Type B pancreatic cell (in vitro differentiated cells): ENCODE data around the gene ADIRF. TPM values are rescaled to one million over a fixed set of nuclear protein-coding genes. Genes with fewer than 3 reads are reported as not detected.

Experiments
- DNase-seq: peaks from one replicate; pipeline ENCODE4 v3.0.0; 2021; ENCODE audit warnings: mixed read lengths; ENCODE audit not compliant: unreplicated experiment; ENCODE audit errors: extremely low spot score
- H3K27ac Mint-ChIP-seq: 2 replicates; pipeline ENCODE4 v1.8.0; 2021; ENCODE audit warnings: mild to moderate bottlenecking, mixed read lengths
- H3K27me3 Mint-ChIP-seq: 2 replicates; pipeline ENCODE4 v1.8.0; 2021; ENCODE audit warnings: mixed read lengths
- H3K36me3 Mint-ChIP-seq: 2 replicates; pipeline ENCODE4 v1.8.0; 2021; ENCODE audit warnings: mixed read lengths
- H3K4me1 Mint-ChIP-seq: one replicate; pipeline ENCODE4 v1.8.0; 2021; ENCODE audit warnings: mixed read lengths; ENCODE audit not compliant: unreplicated experiment
- H3K4me3 Mint-ChIP-seq: 2 replicates; pipeline ENCODE4 v1.8.0; 2021; ENCODE audit warnings: mild to moderate bottlenecking, mixed read lengths
- H3K9me3 Mint-ChIP-seq: 2 replicates; pipeline ENCODE4 v1.8.0; 2021; ENCODE audit warnings: mixed read lengths
- total RNA-seq: library from RNA; stranded (reverse); gene quantifications from 2 replicates; pipeline ENCODE4 v1.2.1, GENCODE V29; 2021; ENCODE audit warnings: low replicate concordance
- TF ChIP-seq, protein P1 (sequence below): fragments of 200-600 bp; sonication (generic); conservative IDR thresholded peaks from 2 replicates; pipeline ENCODE4 v1.5.0; 2021; ENCODE audit warnings: antibody characterized with exemption, mild to moderate bottlenecking

Gene ADIRF
- total RNA-seq, 1 donor from 2014 or later: not detected

DNA sequence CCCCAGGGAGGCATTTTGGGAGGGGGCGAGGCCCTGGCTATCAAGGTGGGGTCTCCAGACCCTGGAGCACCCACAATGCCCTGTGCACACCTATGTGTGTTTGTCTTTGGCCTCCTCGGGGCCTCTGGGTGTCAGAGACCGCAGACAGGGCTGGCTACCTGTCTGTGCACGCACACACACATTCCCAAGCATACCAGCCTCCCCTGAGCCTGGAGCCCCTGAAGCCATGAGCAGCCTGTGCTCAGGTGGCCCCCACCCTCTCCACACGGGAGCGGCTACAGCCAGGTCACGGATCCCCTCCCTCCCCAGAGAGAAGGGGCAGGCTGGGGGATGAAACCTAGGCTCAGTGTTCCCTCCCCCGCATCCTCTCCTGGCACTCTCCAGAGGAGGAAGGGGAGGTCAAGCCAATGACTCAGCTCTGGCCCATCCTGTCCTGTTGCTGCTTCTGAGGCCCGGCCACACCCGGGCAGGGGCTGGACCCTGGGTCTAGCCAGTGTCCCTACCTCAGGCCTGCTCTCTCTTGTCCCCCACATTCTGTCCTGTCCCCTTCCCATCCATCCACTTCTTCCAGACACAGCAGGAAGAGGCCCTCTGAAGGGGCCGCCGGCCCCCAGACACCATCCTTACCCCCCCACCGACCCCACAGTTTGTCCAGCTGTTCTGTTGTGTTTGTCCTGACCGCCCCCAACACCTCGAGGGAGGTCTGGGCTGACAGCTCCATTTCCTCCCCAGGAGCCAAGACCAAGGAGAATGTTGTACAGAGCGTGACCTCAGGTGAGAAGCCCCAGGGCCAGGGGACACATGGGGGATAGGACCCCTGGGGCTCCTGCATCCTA, 9.2 kb upstream of the ADIRF start:
- Mint-ChIP-seq H3K4me1 (peaks cover 21% of the 10 kb centered on the region), H3K4me3 (peak overlapping the region; percentile 86), H3K9me3 (no peaks in the 10 kb centered on the region), H3K27ac (peak overlapping the region; percentile 74), H3K36me3 (no peaks in the 10 kb centered on the region), H3K27me3 (no peaks in the 10 kb centered on the region)
- DNase-seq: no peak
- TF ChIP-seq, protein P1, sequence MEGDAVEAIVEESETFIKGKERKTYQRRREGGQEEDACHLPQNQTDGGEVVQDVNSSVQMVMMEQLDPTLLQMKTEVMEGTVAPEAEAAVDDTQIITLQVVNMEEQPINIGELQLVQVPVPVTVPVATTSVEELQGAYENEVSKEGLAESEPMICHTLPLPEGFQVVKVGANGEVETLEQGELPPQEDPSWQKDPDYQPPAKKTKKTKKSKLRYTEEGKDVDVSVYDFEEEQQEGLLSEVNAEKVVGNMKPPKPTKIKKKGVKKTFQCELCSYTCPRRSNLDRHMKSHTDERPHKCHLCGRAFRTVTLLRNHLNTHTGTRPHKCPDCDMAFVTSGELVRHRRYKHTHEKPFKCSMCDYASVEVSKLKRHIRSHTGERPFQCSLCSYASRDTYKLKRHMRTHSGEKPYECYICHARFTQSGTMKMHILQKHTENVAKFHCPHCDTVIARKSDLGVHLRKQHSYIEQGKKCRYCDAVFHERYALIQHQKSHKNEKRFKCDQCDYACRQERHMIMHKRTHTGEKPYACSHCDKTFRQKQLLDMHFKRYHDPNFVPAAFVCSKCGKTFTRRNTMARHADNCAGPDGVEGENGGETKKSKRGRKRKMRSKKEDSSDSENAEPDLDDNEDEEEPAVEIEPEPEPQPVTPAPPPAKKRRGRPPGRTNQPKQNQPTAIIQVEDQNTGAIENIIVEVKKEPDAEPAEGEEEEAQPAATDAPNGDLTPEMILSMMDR: no peak

DNA sequence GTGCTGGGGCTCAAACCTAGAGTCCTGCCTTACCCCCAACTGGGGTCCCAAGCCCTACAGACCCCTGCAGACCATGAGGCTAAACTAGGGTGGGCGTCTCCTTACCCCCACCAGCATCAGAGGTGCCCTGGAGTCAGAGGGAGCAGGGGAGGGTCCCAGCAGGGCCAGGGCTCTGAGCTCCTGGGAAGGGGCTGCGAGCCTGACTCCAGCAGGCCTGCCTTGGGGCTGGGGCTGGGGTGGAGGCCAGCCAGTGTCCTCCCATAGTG, 8.6 kb upstream of the ADIRF start:
- Mint-ChIP-seq H3K4me1 (peaks cover 16% of the 10 kb centered on the region), H3K4me3 (peak overlapping the region; percentile 86), H3K9me3 (no peaks in the 10 kb centered on the region), H3K36me3 (no peaks in the 10 kb centered on the region), H3K27ac (no peak overlapping the region), H3K27me3 (no peaks in the 10 kb centered on the region)
- TF ChIP-seq, protein P1: no peak
- DNase-seq: no peak

DNA sequence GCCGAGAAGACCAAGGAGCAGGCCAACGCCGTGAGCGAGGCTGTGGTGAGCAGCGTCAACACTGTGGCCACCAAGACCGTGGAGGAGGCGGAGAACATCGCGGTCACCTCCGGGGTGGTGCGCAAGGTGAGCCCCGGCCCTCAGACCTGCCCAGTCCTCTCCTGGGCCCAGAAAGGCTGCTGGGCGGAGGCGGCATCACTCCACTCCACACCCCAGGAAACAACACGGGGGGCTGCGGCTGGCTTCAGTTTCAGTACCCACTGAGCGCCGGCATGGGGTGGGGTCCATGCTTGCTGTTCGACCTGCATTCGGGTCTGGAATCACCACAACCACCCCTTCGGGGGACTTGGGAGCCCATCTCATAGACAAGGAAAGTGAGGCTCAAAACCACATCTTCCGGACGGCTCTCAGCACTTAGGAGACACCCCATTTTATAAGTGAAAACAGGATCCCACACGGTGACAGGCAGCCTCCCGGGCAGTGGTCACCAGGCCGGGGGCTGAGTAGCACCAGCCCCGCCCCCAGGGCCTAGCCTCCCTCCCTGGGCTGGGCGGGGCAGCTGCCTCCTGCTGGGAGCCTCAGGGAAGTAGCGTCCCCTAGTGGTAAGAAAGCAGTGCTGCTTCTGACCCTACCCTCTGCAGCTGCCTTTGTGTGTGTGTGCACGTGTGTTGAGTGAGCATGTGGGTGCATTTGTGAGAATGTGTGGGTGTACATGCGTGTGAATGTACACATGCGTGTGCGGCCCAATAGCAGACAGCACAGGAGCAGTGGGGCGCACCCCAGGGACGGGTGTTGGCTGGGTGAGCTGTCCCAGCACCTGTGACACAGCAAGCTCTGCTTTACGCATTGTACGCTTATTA, 8.0 kb upstream of the ADIRF start:
- Mint-ChIP-seq H3K36me3 (peaks cover 3% of the 10 kb centered on the region), H3K4me1 (peaks cover 17% of the 10 kb centered on the region), H3K27ac (peak overlapping the region; percentile 80), H3K9me3 (no peaks in the 10 kb centered on the region), H3K4me3 (peak overlapping the region; percentile 68), H3K27me3 (no peaks in the 10 kb centered on the region)
- TF ChIP-seq, protein P1: peak; percentile 88
- DNase-seq: no peak

DNA sequence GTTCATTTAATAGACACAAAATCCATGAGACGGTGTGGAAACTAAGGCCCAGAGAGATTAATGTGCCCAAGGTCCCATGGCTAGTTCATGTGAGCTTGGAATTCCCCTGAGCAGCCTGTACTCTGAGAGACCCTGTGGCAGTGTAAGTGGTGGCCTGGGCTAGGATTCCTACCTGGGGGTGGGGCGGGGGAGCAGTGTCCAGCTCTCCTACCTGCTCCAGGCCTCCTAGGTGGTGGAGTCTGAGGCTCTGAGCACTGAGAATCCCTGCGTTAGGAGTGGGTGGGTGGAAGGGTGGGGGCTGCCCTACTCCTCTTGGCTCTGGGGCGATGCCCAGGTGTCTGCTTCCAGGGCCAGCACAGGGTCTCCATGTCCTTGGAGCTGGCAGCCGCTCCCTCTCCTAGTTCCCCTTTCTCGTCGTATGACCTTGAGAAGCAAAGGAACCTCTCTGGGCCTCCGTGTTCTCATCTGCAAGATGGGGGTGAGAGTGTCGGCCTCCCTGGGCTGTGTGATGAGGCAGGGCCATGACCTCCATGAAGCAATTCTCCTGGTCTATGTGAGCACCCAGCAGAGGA, 7.3 kb upstream of the ADIRF start:
- peaks cover 3% of the 10 kb centered on the region for H3K36me3 Mint-ChIP-seq
- TF ChIP-seq, protein P1: no peak
- peak overlapping the region; percentile 80 for H3K27ac Mint-ChIP-seq
- H3K9me3 Mint-ChIP-seq: no peaks in the 10 kb centered on the region
- no peak for DNase-seq
- peak overlapping the region; percentile 68 for H3K4me3 Mint-ChIP-seq
- H3K4me1 Mint-ChIP-seq: peaks cover 23% of the 10 kb centered on the region
- H3K27me3 Mint-ChIP-seq: no peaks in the 10 kb centered on the region

DNA sequence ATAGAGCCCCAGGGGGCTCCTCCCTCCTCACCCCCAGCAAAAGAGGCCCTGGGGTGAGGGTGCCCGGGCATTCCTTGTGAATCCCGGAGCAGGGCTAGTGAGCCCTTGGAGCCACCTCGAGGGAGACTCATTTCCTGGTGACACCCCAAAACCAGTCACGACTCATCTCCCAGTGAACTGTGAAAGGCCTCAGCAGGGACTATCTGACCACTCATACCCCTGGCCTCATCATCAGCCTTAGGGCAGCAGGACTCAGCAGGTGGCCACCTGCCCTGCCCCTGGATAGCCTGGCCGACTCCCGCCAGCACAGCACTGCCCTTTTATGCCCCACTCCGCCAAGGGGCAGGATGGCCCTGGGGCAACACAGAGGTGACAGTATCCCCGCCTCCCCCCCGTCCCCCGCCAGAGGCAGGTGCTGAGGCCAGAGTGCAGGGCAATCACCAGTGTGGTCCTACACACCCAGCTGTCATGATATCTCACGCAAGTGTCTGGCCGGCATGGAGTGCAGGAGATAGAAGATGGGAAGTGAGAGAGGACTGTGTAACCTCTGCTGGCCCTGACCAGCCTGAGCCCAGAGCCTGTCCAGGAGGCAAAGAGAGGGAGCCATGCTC, 6.7 kb upstream of the ADIRF start:
- Mint-ChIP-seq H3K4me3 (no peak overlapping the region), H3K9me3 (no peaks in the 10 kb centered on the region), H3K4me1 (peaks cover 26% of the 10 kb centered on the region), H3K27ac (no peak overlapping the region), H3K36me3 (peaks cover 3% of the 10 kb centered on the region), H3K27me3 (no peaks in the 10 kb centered on the region)
- TF ChIP-seq, protein P1: no peak
- DNase-seq: no peak
